Measurements from ENCODE around the gene ATF7. TPM values are rescaled to one million over a fixed set of nuclear protein-coding genes. Genes with fewer than 3 reads are reported as not detected.

Gene ATF7
- total and polyA plus RNA-seq, 9 of the 15 experiments (the other 6 are each of a cell fraction or from before 2014, with no cell fraction given), result 10.6 to 30.4 (median 20.7) TPM

DNA sequence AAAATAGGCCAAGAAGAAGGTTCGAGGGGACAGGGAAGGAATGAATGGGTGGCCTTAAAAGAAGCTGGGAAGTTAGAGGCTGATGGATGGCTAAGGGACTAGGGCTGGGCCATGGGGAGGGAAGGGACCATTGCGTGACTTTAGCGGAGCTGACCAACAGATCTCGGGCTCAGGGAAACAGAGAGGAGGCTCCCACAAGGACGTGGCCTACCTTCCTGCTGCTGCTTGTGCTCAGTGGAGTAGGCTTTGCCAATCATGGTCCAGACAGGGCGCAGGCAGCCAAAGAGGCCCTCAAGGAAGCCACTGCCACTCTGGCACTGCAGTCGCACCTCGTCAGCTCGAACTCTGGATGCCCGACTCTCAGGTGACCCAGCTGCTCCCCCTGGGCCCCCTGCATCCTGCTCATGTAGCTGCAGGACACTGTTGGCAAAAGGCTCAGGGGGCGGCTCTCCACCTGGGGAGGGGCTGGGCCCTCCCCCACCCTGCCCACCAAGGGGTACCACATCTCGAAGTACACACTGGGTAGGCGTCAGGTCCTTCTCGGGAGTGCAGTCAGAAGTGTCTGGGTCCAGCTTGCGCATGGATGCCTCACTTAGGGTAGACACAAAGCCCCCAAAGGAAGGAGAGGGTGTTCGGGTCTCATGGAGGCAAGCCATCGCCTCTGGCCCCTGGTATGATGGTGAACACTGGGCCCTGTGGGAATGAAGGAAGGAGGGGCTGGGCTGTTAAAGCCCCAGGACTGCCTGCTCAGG is 139.3 kb downstream of the ATF7 start:
- no peak overlapping the region for H3K9ac ChIP-seq (ENCODE audit: insufficient read depth in 1 of 2, low read depth in 2 of 2, low read length in 2 of 2)
- peaks cover 55% of the 10 kb centered on the region for H3K36me3 ChIP-seq (ENCODE audit: control insufficient read depth, insufficient read depth, low read length)
- 0 out of 3 replicates have a peak, but pooled peaks cover under 1% of the 10 kb centered on the region for H3K79me2 ChIP-seq (ENCODE audit: control insufficient read depth, insufficient read depth, low read length)
- in situ Hi-C loops (cut with MboI) (no loop called here), intact Hi-C loops (cut with micrococcal nuclease) (no loop called here)
- 84% methylated on average over 17 of the region's 17 CpGs for WGBS (ENCODE audit: insufficient coverage, low coverage, missing lambda C conversion rate)
- ChIA-PET POLR2A (interaction anchor here (0.8 to 7.1 kb wide), 2 partner anchors 9 to 15 kb away, joined by 4 to 99 read pairs; no protein-coding TSS in a partner anchor), CTCF (ENCODE audit: low intra/inter-chr PET ratio) (no interaction called here)
- H3K27me3 ChIP-seq (ENCODE audit: control insufficient read depth in 2 of 2, insufficient read depth in 2 of 2, low read length in 2 of 2), result no peaks in the 10 kb centered on the region
- no peak for ATAC-seq
- H3K4me1 ChIP-seq (replicated peaks in 1 of 2; ENCODE audit: control insufficient read depth in 2 of 2, insufficient read depth in 2 of 2, low read length in 2 of 2), result peaks cover 0 to 19% of the 10 kb centered on the region in 2 experiments; a peak in 2 of 5 replicates
- no peak for FAIRE-seq
- H3K4me3 ChIP-seq, result no peak overlapping the region
- H2AFZ ChIP-seq (ENCODE audit: low read depth, low read length), result no peak overlapping the region
- peaks cover 8% of the 10 kb centered on the region; the same call in 1 of the 2 replicates for H4K20me1 ChIP-seq (replicated peaks; ENCODE audit: control insufficient read depth, insufficient read depth, low read length)
- H3K4me2 ChIP-seq (ENCODE audit: insufficient read depth, low read length), result no peak overlapping the region
- BruUV-seq (replicated peaks), result no TSS peak
- DNase-seq (ENCODE audit: extremely low read depth in 1 of 4, low spot score in 3 of 4), result no peak
- H3K9me1 ChIP-seq (ENCODE audit: control insufficient read depth, insufficient read depth, low read length), result peaks cover 3% of the 10 kb centered on the region
- no peak overlapping the region for H3K27ac ChIP-seq (ENCODE audit: extremely low read depth, low read depth, low read length)
- H3K9me3 ChIP-seq (replicated peaks; ENCODE audit: control insufficient read depth, insufficient read depth, low read depth, low read length), result no peaks in the 10 kb centered on the region
- TF ChIP-seq SUPT5H (IDR thresholded peaks at IDR 0.05), result peak; percentile 52
- TF ChIP-seq POLR2G (IDR thresholded peaks at IDR 0.05; ENCODE audit: low read depth, low read length), result peak; percentile 65
- no peak for TF ChIP-seq WHSC1 (IDR thresholded peaks at IDR 0.05; ENCODE audit: low read length)
- peak; percentile 36 for TF ChIP-seq POLR2B (IDR thresholded peaks at IDR 0.05; ENCODE audit: low read depth, partially characterized antibody)

All from K562 (cell line).